Measurements from ENCODE around the gene IVD. TPM values are rescaled to one million over a fixed set of nuclear protein-coding genes. Genes with fewer than 3 reads are reported as not detected.

IVD gene
- total RNA-seq (2012; rRNA removed), result 35.5 and 37.6 TPM in 2 replicates

- Histone ChIP-seq H3K9me3 (replicated peaks; ENCODE audit: low read length) (no peaks in the 10 kb centered on the region), H3K4me3 (ENCODE audit: low read length) (peak within 1 kb of the TSS; percentile 85), H3K36me3 (ENCODE audit: insufficient read depth, low read length) (peaks cover 14% of the 10 kb centered on the region), H3K4me2 (ENCODE audit: low read length) (peak within 1 kb of the TSS; percentile 86), H3K9ac (ENCODE audit: low read depth, low read length) (peak within 1 kb of the TSS; percentile 88), H3K4me1 (ENCODE audit: control insufficient read depth, insufficient read depth, low read length) (peaks cover 15% of the 10 kb centered on the region), H3K27me3 (ENCODE audit: control insufficient read depth, insufficient read depth, low read length) (no peaks in the 10 kb centered on the region)
These were observed at the start of gene IVD for GRCh38 chr15:40405501-40406381. Gene IVD, plus strand, starts transcription at chr15:40405795. Its CDS starts 33 bp downstream, at chr15:40405828.

GRCh38 chr15:40355976-40356585, 49.5 kb upstream of the IVD start:
- no peak overlapping the region for H3K4me2 ChIP-seq (ENCODE audit: low read length)
- H3K27me3 ChIP-seq (ENCODE audit: control insufficient read depth, insufficient read depth, low read length), result peaks cover 47% of the 10 kb centered on the region
- peaks cover 12% of the 10 kb centered on the region for H3K4me1 ChIP-seq (ENCODE audit: control insufficient read depth, insufficient read depth, low read length)
- no peaks in the 10 kb centered on the region for H3K36me3 ChIP-seq (ENCODE audit: insufficient read depth, low read length)
- no peaks in the 10 kb centered on the region for H3K9me3 ChIP-seq (replicated peaks; ENCODE audit: low read length)
- no peak overlapping the region for H3K9ac ChIP-seq (ENCODE audit: low read depth, low read length)
- H3K4me3 ChIP-seq (ENCODE audit: low read length), result no peak overlapping the region

GRCh38 chr15:40357246-40357645, 48.3 kb upstream of the IVD start:
- no peaks in the 10 kb centered on the region for H3K9me3 ChIP-seq (replicated peaks; ENCODE audit: low read length)
- no peak overlapping the region for H3K9ac ChIP-seq (ENCODE audit: low read depth, low read length)
- no peak overlapping the region for H3K4me3 ChIP-seq (ENCODE audit: low read length)

GRCh38 chr15:40357723-40358470, 47.7 kb upstream of the IVD start, which contains the start of gene DISP2:
Gene DISP2, plus strand, starts transcription at chr15:40358219. Its CDS starts 103 bp downstream, at chr15:40358322.
- Histone ChIP-seq H3K9ac (ENCODE audit: low read depth, low read length) (no peak within 1 kb of the TSS), H3K4me2 (ENCODE audit: low read length) (peak within 1 kb of the TSS; percentile 92)

More at GRCh38 chr15:40357246-40357645, 48.3 kb upstream of the IVD start:
- H3K4me1 ChIP-seq (ENCODE audit: control insufficient read depth, insufficient read depth, low read length), result peaks cover 12% of the 10 kb centered on the region
- peak overlapping the region; percentile 84 for H3K4me2 ChIP-seq (ENCODE audit: low read length)
- H3K27me3 ChIP-seq (ENCODE audit: control insufficient read depth, insufficient read depth, low read length), result peaks cover 55% of the 10 kb centered on the region
- H3K36me3 ChIP-seq (ENCODE audit: insufficient read depth, low read length), result no peaks in the 10 kb centered on the region

GRCh38 chr15:40358471-40359353, 46.9 kb upstream of the IVD start:
- Histone ChIP-seq H3K27me3 (ENCODE audit: control insufficient read depth, insufficient read depth, low read length) (peaks cover 41% of the 10 kb centered on the region), H3K9ac (ENCODE audit: low read depth, low read length) (no peak overlapping the region), H3K4me3 (ENCODE audit: low read length) (peak overlapping the region; percentile 63), H3K4me2 (ENCODE audit: low read length) (peak overlapping the region; percentile 92), H3K36me3 (ENCODE audit: insufficient read depth, low read length) (no peaks in the 10 kb centered on the region), H3K4me1 (ENCODE audit: control insufficient read depth, insufficient read depth, low read length) (peaks cover 12% of the 10 kb centered on the region), H3K9me3 (replicated peaks; ENCODE audit: low read length) (no peaks in the 10 kb centered on the region)

More at GRCh38 chr15:40357723-40358470, 47.7 kb upstream of the IVD start, which contains the start of gene DISP2:
- peak within 1 kb of the TSS; percentile 68 for H3K4me3 ChIP-seq (ENCODE audit: low read length)
- H3K36me3 ChIP-seq (ENCODE audit: insufficient read depth, low read length), result no peaks in the 10 kb centered on the region
- H3K4me1 ChIP-seq (ENCODE audit: control insufficient read depth, insufficient read depth, low read length), result peaks cover 12% of the 10 kb centered on the region
- peaks cover 50% of the 10 kb centered on the region for H3K27me3 ChIP-seq (ENCODE audit: control insufficient read depth, insufficient read depth, low read length)
- H3K9me3 ChIP-seq (replicated peaks; ENCODE audit: low read length), result no peaks in the 10 kb centered on the region

- Histone ChIP-seq H3K4me1 (ENCODE audit: control insufficient read depth, insufficient read depth, low read length) (peaks cover 8% of the 10 kb centered on the region), H3K27me3 (ENCODE audit: control insufficient read depth, insufficient read depth, low read length) (peaks cover 37% of the 10 kb centered on the region), H3K9me3 (replicated peaks; ENCODE audit: low read length) (no peaks in the 10 kb centered on the region)
These were observed 45.6 kb upstream of the IVD start for GRCh38 chr15:40360015-40360414.

GRCh38 chr15:40361640-40362039, 44.0 kb upstream of the IVD start:
- no peak overlapping the region for H3K4me3 ChIP-seq (ENCODE audit: low read length)
- H3K9me3 ChIP-seq (replicated peaks; ENCODE audit: low read length), result no peaks in the 10 kb centered on the region
- H3K4me1 ChIP-seq (ENCODE audit: control insufficient read depth, insufficient read depth, low read length), result peaks cover 8% of the 10 kb centered on the region
- no peak overlapping the region for H3K9ac ChIP-seq (ENCODE audit: low read depth, low read length)
- H3K36me3 ChIP-seq (ENCODE audit: insufficient read depth, low read length), result no peaks in the 10 kb centered on the region
- H3K27me3 ChIP-seq (ENCODE audit: control insufficient read depth, insufficient read depth, low read length), result peaks cover 40% of the 10 kb centered on the region
- H3K4me2 ChIP-seq (ENCODE audit: low read length), result no peak overlapping the region

More at GRCh38 chr15:40360015-40360414, 45.6 kb upstream of the IVD start:
- no peak overlapping the region for H3K9ac ChIP-seq (ENCODE audit: low read depth, low read length)
- H3K4me3 ChIP-seq (ENCODE audit: low read length), result no peak overlapping the region
- no peaks in the 10 kb centered on the region for H3K36me3 ChIP-seq (ENCODE audit: insufficient read depth, low read length)
- H3K4me2 ChIP-seq (ENCODE audit: low read length), result no peak overlapping the region

GRCh38 chr15:40363611-40364010, 42.0 kb upstream of the IVD start:
- Histone ChIP-seq H3K9me3 (replicated peaks; ENCODE audit: low read length) (no peaks in the 10 kb centered on the region), H3K4me2 (ENCODE audit: low read length) (no peak overlapping the region), H3K4me1 (ENCODE audit: control insufficient read depth, insufficient read depth, low read length) (peaks cover 21% of the 10 kb centered on the region), H3K4me3 (ENCODE audit: low read length) (no peak overlapping the region), H3K27me3 (ENCODE audit: control insufficient read depth, insufficient read depth, low read length) (peaks cover 40% of the 10 kb centered on the region), H3K36me3 (ENCODE audit: insufficient read depth, low read length) (no peaks in the 10 kb centered on the region), H3K9ac (ENCODE audit: low read depth, low read length) (no peak overlapping the region)

- Histone ChIP-seq H3K9ac (ENCODE audit: low read depth, low read length) (no peak overlapping the region), H3K4me1 (ENCODE audit: control insufficient read depth, insufficient read depth, low read length) (peaks cover 17% of the 10 kb centered on the region), H3K36me3 (ENCODE audit: insufficient read depth, low read length) (no peaks in the 10 kb centered on the region), H3K4me3 (ENCODE audit: low read length) (no peak overlapping the region), H3K27me3 (ENCODE audit: control insufficient read depth, insufficient read depth, low read length) (peaks cover 33% of the 10 kb centered on the region), H3K9me3 (replicated peaks; ENCODE audit: low read length) (no peaks in the 10 kb centered on the region), H3K4me2 (ENCODE audit: low read length) (no peak overlapping the region)
These were observed 41.3 kb upstream of the IVD start for GRCh38 chr15:40364251-40364650.

- no peaks in the 10 kb centered on the region for H3K9me3 ChIP-seq (replicated peaks; ENCODE audit: low read length)
- H3K4me1 ChIP-seq (ENCODE audit: control insufficient read depth, insufficient read depth, low read length), result peaks cover 17% of the 10 kb centered on the region
- H3K4me2 ChIP-seq (ENCODE audit: low read length), result no peak overlapping the region
- no peaks in the 10 kb centered on the region for H3K36me3 ChIP-seq (ENCODE audit: insufficient read depth, low read length)
- no peak overlapping the region for H3K9ac ChIP-seq (ENCODE audit: low read depth, low read length)
- H3K4me3 ChIP-seq (ENCODE audit: low read length), result no peak overlapping the region
- H3K27me3 ChIP-seq (ENCODE audit: control insufficient read depth, insufficient read depth, low read length), result peaks cover 26% of the 10 kb centered on the region
These were observed 40.6 kb upstream of the IVD start for GRCh38 chr15:40365016-40365415.
